Measurements from ENCODE around the gene PSMA7. TPM values are rescaled to one million over a fixed set of nuclear protein-coding genes. Genes with fewer than 3 reads are reported as not detected.
A peak's percentile ranks its signal among the peaks of the same experiment; 100 is the strongest.

The PSMA7 gene
- total RNA-seq, 1 experiment from 2014 or later, result 362 TPM

DNA sequence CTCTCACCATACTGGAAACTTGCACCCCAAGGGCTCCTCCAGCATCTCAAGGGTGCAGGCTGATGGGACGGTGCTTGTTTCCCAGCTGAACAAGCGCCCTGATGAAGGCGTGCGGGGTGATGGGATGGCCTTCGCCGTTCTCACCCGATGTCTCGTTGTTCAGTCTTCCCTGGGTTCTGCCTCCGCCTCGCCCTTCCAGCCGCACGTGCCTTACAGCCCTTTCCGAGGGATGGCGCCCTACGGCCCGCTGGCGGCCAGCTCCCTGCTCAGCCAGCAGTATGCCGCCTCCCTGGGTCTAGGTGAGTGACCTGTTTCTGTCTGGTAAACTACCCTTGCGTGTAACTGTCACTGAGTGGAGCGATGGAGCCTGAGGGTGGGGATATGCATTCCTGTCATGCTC, 17.1 kb downstream of the PSMA7 start:
- CTCF ChIA-PET, result interaction anchor here (0.6 to 3.6 kb wide), 6 partner anchors 10 to 115 kb away, joined by 3 to 17 read pairs (median 6); partner anchors contain the start of genes PSMA7 and SS18L1
- Mint-ChIP-seq H3K27me3 (ENCODE audit: insufficient read depth, unreplicated experiment) (no peaks in the 10 kb centered on the region), H3K36me3 (ENCODE audit: insufficient read depth, unreplicated experiment) (peaks cover 77% of the 10 kb centered on the region), H3K4me1 (ENCODE audit: insufficient read depth, unreplicated experiment) (peaks cover 10% of the 10 kb centered on the region), H3K27ac (ENCODE audit: low read depth, unreplicated experiment) (no peak overlapping the region), H3K9me3 (ENCODE audit: unreplicated experiment) (no peaks in the 10 kb centered on the region), H3K4me3 (ENCODE audit: unreplicated experiment) (no peak overlapping the region)
- POLR2A ChIA-PET, result interaction anchor here (1.0 to 7.9 kb wide), 3 partner anchors 11 to 19 kb away, joined by 3 to 72 read pairs (median 4); no protein-coding TSS in a partner anchor
- DNase-seq (ENCODE audit: unreplicated experiment), result no peak
- intact Hi-C loops (cut with micrococcal nuclease), result no loop called here
- TF ChIP-seq, protein P1, sequence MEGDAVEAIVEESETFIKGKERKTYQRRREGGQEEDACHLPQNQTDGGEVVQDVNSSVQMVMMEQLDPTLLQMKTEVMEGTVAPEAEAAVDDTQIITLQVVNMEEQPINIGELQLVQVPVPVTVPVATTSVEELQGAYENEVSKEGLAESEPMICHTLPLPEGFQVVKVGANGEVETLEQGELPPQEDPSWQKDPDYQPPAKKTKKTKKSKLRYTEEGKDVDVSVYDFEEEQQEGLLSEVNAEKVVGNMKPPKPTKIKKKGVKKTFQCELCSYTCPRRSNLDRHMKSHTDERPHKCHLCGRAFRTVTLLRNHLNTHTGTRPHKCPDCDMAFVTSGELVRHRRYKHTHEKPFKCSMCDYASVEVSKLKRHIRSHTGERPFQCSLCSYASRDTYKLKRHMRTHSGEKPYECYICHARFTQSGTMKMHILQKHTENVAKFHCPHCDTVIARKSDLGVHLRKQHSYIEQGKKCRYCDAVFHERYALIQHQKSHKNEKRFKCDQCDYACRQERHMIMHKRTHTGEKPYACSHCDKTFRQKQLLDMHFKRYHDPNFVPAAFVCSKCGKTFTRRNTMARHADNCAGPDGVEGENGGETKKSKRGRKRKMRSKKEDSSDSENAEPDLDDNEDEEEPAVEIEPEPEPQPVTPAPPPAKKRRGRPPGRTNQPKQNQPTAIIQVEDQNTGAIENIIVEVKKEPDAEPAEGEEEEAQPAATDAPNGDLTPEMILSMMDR (IDR thresholded peaks at IDR 0.05; ENCODE audit: unreplicated experiment), result no peak
- BruUV-seq (replicated peaks), result no TSS peak

DNA sequence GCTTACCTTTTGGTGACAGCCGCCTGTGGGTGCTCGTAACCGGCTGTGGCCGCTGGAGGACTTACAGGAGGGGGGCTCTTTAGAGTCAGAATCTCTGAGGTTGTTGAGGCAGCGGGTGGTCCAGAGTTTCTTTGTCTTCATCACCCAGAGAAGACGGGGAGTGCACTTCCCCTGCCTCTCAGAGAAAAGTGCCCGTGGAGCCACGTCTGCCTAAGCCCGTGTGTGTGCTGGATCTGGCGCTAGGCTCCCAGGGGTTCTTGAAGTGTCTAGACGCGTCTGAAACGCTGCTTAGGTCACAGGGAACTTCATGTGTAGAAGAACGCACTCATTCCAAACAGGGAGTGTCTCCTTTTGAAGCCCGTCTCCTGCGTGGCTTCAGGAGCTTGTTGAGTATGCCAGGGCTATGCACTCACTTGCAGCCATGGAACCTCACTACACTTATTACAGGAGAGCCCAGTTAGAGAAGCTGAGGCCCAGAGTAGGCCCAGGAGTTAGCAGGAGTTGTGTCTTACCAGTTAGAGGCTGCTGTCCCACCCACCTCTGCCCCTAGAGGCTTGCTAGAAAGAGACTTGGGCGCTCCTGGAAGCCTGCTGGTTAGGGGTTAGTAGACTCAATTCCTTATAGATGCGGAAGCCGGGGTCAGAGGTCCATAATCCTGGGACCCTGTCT, 19.6 kb downstream of the PSMA7 start:
- intact Hi-C loops (cut with micrococcal nuclease), result loop anchor here (1.0 kb wide), 1 partner anchor 113 kb away; no protein-coding TSS in a partner anchor
- POLR2A ChIA-PET, result interaction anchor here (1.0 to 7.9 kb wide), 8 partner anchors 9 to 64 kb away, joined by 3 to 124 read pairs (median 11); partner anchors contain the start of genes MTG2, PSMA7, SS18L1 and TAF4
- Mint-ChIP-seq H3K36me3 (ENCODE audit: insufficient read depth, unreplicated experiment) (peaks cover 54% of the 10 kb centered on the region), H3K4me1 (ENCODE audit: insufficient read depth, unreplicated experiment) (peaks cover 10% of the 10 kb centered on the region), H3K4me3 (ENCODE audit: unreplicated experiment) (peak overlapping the region; percentile 89), H3K27ac (ENCODE audit: low read depth, unreplicated experiment) (no peak overlapping the region), H3K9me3 (ENCODE audit: unreplicated experiment) (no peaks in the 10 kb centered on the region), H3K27me3 (ENCODE audit: insufficient read depth, unreplicated experiment) (no peaks in the 10 kb centered on the region)
- no TSS peak for BruUV-seq (replicated peaks)
- TF ChIP-seq, protein P1 (IDR thresholded peaks at IDR 0.05; ENCODE audit: unreplicated experiment), result no peak
- CTCF ChIA-PET, result interaction anchor here (0.8 to 2.1 kb wide), 3 partner anchors 11 to 95 kb away, joined by 3 to 25 read pairs (median 4); no protein-coding TSS in a partner anchor
- no peak for DNase-seq (ENCODE audit: unreplicated experiment)

DNA sequence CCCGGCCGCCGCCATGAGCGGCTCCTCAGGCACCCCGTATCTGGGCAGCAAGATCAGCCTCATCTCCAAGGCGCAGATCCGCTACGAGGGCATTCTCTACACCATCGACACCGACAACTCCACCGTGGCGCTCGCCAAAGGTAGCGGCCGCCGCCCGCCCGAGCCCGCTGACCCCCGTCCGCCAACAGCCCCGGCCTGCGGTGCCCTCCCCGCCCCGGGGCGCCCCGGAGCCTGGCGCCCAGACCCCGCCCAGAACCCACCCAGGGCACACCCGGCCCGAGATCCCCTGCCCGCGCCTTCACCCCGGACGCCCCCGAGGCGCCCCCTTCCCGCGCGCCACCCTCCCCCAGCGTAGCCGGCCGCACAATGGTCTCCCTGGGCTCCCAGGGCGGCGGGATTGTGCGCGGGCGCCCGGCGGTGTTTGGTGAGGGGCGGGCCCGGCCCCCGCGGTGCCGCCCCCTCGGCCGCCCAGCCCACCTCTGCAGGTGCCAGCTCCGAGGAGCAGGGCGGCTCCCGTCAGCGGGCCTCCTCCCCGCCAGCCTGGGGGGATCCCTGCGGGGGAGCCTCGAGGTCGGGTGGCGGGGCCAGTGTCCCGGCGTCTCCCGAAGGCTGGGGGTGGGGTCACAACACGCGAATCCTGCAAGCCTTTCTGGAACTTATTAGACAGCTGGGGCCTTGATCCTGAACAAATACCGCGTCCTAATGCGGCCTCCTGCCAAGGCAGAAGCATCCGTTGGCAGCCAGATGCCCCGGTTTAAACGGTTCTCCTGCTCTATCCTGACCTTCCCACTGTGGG, 20.3 kb downstream of the PSMA7 start:
- peak; percentile 34 for DNase-seq (ENCODE audit: unreplicated experiment)
- POLR2A ChIA-PET, result interaction anchor here (1.0 to 7.9 kb wide), 12 partner anchors 14 to 119 kb away, joined by 3 to 124 read pairs (median 8); partner anchors contain the start of genes MTG2, PSMA7, SS18L1 and TAF4
- no peaks in the 10 kb centered on the region for H3K9me3 Mint-ChIP-seq (ENCODE audit: unreplicated experiment)

More for the DNA sequence above, 20.3 kb downstream of the PSMA7 start:
- H3K27me3 Mint-ChIP-seq (ENCODE audit: insufficient read depth, unreplicated experiment), result no peaks in the 10 kb centered on the region
- BruUV-seq (replicated peaks), result no TSS peak
- peaks cover 10% of the 10 kb centered on the region for H3K4me1 Mint-ChIP-seq (ENCODE audit: insufficient read depth, unreplicated experiment)
- TF ChIP-seq, protein P1 (IDR thresholded peaks at IDR 0.05; ENCODE audit: unreplicated experiment), result no peak
- H3K4me3 Mint-ChIP-seq (ENCODE audit: unreplicated experiment), result peak overlapping the region; percentile 89
- H3K36me3 Mint-ChIP-seq (ENCODE audit: insufficient read depth, unreplicated experiment), result peaks cover 48% of the 10 kb centered on the region
- CTCF ChIA-PET, result interaction anchor here (0.7 to 2.1 kb wide), 3 partner anchors 12 to 812 kb away, joined by 3 to 25 read pairs (median 11); no protein-coding TSS in a partner anchor
- no peak overlapping the region for H3K27ac Mint-ChIP-seq (ENCODE audit: low read depth, unreplicated experiment)
- intact Hi-C loops (cut with micrococcal nuclease), result loop anchor here (1.0 kb wide), 1 partner anchor 113 kb away; no protein-coding TSS in a partner anchor
